ENCODE measurements around the gene HEATR1. TPM values are rescaled to one million over a fixed set of nuclear protein-coding genes. Genes with fewer than 3 reads are reported as not detected.

Gene HEATR1
- total RNA-seq, 2 donors from 2014 or later, result 11.9 to 25.7 TPM

- H3K36me3 ChIP-seq (replicated peaks in 1 of 2; ENCODE audit: insufficient read depth in 1 of 2, low read depth in 2 of 2), result peaks cover 0 to 57% of the 10 kb centered on the region in 2 donors
- ATAC-seq, result no peak
- 66 to 85% methylated on average over 9 of the region's 9 CpGs for WGBS, 2 donors
Observed at GRCh38 chr1:236558081-236558480, 46.2 kb downstream of the HEATR1 start.

GRCh38 chr1:236556606-236557005 lies 47.7 kb downstream of the HEATR1 start:
- TF ChIP-seq CTCF (IDR thresholded peaks at IDR 0.05) (no peak), POLR2A (IDR thresholded peaks at IDR 0.05) (no peak)
- Histone ChIP-seq H3K9me3 (no peaks in the 10 kb centered on the region), H3K4me3 (no peak overlapping the region), H3K36me3 (replicated peaks in 1 of 2; ENCODE audit: insufficient read depth in 1 of 2, low read depth in 2 of 2) (peaks cover 4 to 61% of the 10 kb centered on the region in 2 donors), H3K4me1 (no peaks in the 10 kb centered on the region), H3K27me3 (no peaks in the 10 kb centered on the region), H3K27ac (no peak overlapping the region)
- ATAC-seq (no peak), DNase-seq (no peak)
- intact Hi-C loops (cut with DNase I), result no loop called here
- WGBS, 2 donors, result 85 to 98% methylated on average over 7 of the region's 7 CpGs

More at GRCh38 chr1:236558081-236558480, 46.2 kb downstream of the HEATR1 start:
- intact Hi-C loops (cut with DNase I), result no loop called here
- Histone ChIP-seq H3K4me3 (no peak overlapping the region), H3K9me3 (no peaks in the 10 kb centered on the region), H3K4me1 (no peaks in the 10 kb centered on the region), H3K27ac (no peak overlapping the region), H3K27me3 (no peaks in the 10 kb centered on the region)
- TF ChIP-seq CTCF (IDR thresholded peaks at IDR 0.05) (no peak), POLR2A (IDR thresholded peaks at IDR 0.05) (no peak)
- no peak for DNase-seq

- TF ChIP-seq CTCF (IDR thresholded peaks at IDR 0.05) (no peak), POLR2A (IDR thresholded peaks at IDR 0.05) (no peak)
- ATAC-seq (no peak), DNase-seq (no peak)
- Histone ChIP-seq H3K4me3 (no peak overlapping the region), H3K4me1 (no peaks in the 10 kb centered on the region), H3K27ac (no peak overlapping the region), H3K9me3 (no peaks in the 10 kb centered on the region), H3K36me3 (replicated peaks in 1 of 2; ENCODE audit: insufficient read depth in 1 of 2, low read depth in 2 of 2) (peaks cover 4 to 59% of the 10 kb centered on the region in 2 donors), H3K27me3 (no peaks in the 10 kb centered on the region)
- intact Hi-C loops (cut with DNase I), result no loop called here
- 66 to 76% methylated on average over 8 of the region's 8 CpGs for WGBS, 2 donors
Observed at GRCh38 chr1:236553370-236553769, 50.9 kb downstream of the HEATR1 start.

GRCh38 chr1:236552901-236553300 lies 51.4 kb downstream of the HEATR1 start:
- ATAC-seq (no peak), DNase-seq (no peak)
- H3K4me3 ChIP-seq, result no peak overlapping the region
- 0 to 22% methylated on average over 1 of the region's 1 CpG for WGBS, 2 donors
- no peaks in the 10 kb centered on the region for H3K9me3 ChIP-seq
- H3K27ac ChIP-seq, result no peak overlapping the region
- peaks cover 4 to 59% of the 10 kb centered on the region in 2 donors for H3K36me3 ChIP-seq (replicated peaks in 1 of 2; ENCODE audit: insufficient read depth in 1 of 2, low read depth in 2 of 2)
- intact Hi-C loops (cut with DNase I), result no loop called here
- TF ChIP-seq POLR2A (IDR thresholded peaks at IDR 0.05) (no peak), CTCF (IDR thresholded peaks at IDR 0.05) (no peak)
- H3K27me3 ChIP-seq, result no peaks in the 10 kb centered on the region
- H3K4me1 ChIP-seq, result no peaks in the 10 kb centered on the region

- no peak overlapping the region for H3K27ac ChIP-seq
- ATAC-seq (no peak), DNase-seq (no peak)
- H3K9me3 ChIP-seq, result no peaks in the 10 kb centered on the region
- WGBS, 2 donors, result 74 to 82% methylated on average over 6 of the region's 6 CpGs
- H3K4me3 ChIP-seq, result no peak overlapping the region
- no peak for TF ChIP-seq CTCF (IDR thresholded peaks at IDR 0.05)
- intact Hi-C loops (cut with DNase I), result no loop called here
- H3K36me3 ChIP-seq (replicated peaks in 1 of 2; ENCODE audit: insufficient read depth in 1 of 2, low read depth in 2 of 2), result peaks cover 4 to 59% of the 10 kb centered on the region in 2 donors
- no peaks in the 10 kb centered on the region for H3K27me3 ChIP-seq
- H3K4me1 ChIP-seq, result no peaks in the 10 kb centered on the region
Observed at GRCh38 chr1:236552096-236552495, 52.2 kb downstream of the HEATR1 start.
